HepG2 (cell line): ENCODE measurements around the gene DQX1. TPM values are rescaled to one million over a fixed set of nuclear protein-coding genes. Genes with fewer than 3 reads are reported as not detected.

Experiments used
- ATRX ChIP-seq: sonication (generic); formaldehyde crosslinking; IDR thresholded peaks from 2 replicates; pipeline ENCODE4 v1.4.0; 2020; ENCODE audit warnings: missing genetic modification reagents, borderline replicate concordance
- ZFX ChIP-seq: sonication (generic); formaldehyde crosslinking; IDR thresholded peaks from 2 replicates; pipeline ENCODE4 v1.4.0; 2020; ENCODE audit warnings: mild to moderate bottlenecking, low read depth, missing genetic modification reagents, moderate library complexity
- ZHX2 ChIP-seq, 2 experiments: sonication (generic) in 1 of 2; formaldehyde crosslinking in 1 of 2; IDR thresholded peaks; 2 replicates each; pipeline versions ENCODE4 v1.6.1 to v1.9.0; 2014 to 2022; ENCODE audit warnings: antibody characterized with exemption in 1 of 2, borderline replicate concordance in 1 of 2, inconsistent platforms in 1 of 2, low read depth in 1 of 2, missing genetic modification reagents in 1 of 2
- ZNF10 ChIP-seq: sonication (generic); formaldehyde crosslinking; IDR thresholded peaks from 2 replicates; pipeline ENCODE4 v1.4.0; 2020; ENCODE audit warnings: mild to moderate bottlenecking, low read depth, missing genetic modification reagents, borderline replicate concordance
- ZNF20 ChIP-seq: sonication (generic); formaldehyde crosslinking; IDR thresholded peaks from 2 replicates; pipeline ENCODE4 v1.4.0; 2020; ENCODE audit warnings: mild to moderate bottlenecking, moderate library complexity, missing genetic modification reagents
- ZNF318 ChIP-seq: sonication (generic); formaldehyde crosslinking; IDR thresholded peaks from 2 replicates; pipeline ENCODE4 v1.4.0; 2020; ENCODE audit warnings: mild to moderate bottlenecking, missing genetic modification reagents
- polyA plus RNA-seq, 8 experiments: library from polyadenylated mRNA; depleted of rRNA in 3 of 8; stranded (reverse) in 7 of 8; unstranded in 1 of 8; fragments of >200 nt; fragmentation: Illumina TruSeq in 4 of 8; extraction: Trizol in 4 of 8; gene quantifications; 2 replicates each; pipeline versions ENCODE4 v1.2.1 to v1.2.3, GENCODE V29; 2011 to 2016; ENCODE audit warnings: low read depth in 4 of 8, missing spikeins in 1 of 8, mixed read lengths in 1 of 8; ENCODE audit not compliant: insufficient read depth in 1 of 8
- total RNA-seq, 5 experiments: library from RNA; depleted of rRNA; stranded (reverse); fragments of >200 nt; fragmentation: Illumina TruSeq; extraction: Trizol; gene quantifications; 2 replicates each; pipeline ENCODE4 v1.2.3, GENCODE V29; 2016; ENCODE audit warnings: low read depth in 1 of 5
- TF ChIP-seq, protein P1 (sequence below): IDR thresholded peaks from 2 replicates; pipeline ENCODE4 v1.6.1; 2018; ENCODE audit warnings: missing genetic modification reagents
- TF ChIP-seq, protein P2 (sequence below): IDR thresholded peaks from 2 replicates; pipeline ENCODE4 v1.6.1; 2016; ENCODE audit warnings: control low read depth
- TF ChIP-seq, protein P3 (sequence below): sonication (generic); formaldehyde crosslinking; IDR thresholded peaks from 2 replicates; pipeline ENCODE4 v1.5.0; 2020; ENCODE audit warnings: missing genetic modification reagents

The DQX1 gene
- total and polyA plus RNA-seq, 2 of the 13 experiments (the other 11 are each of a cell fraction or from before 2014, with no cell fraction given): 27.6 to 89.8 TPM

- TF ChIP-seq ZHX2 (IDR thresholded peaks at IDR 0.05; ENCODE audit: low read depth): no peak
- no peak for TF ChIP-seq ZHX2 (CRISPR knock-in tag; IDR thresholded peaks at IDR 0.05; ENCODE audit: borderline replicate concordance)
- TF ChIP-seq, protein P1, sequence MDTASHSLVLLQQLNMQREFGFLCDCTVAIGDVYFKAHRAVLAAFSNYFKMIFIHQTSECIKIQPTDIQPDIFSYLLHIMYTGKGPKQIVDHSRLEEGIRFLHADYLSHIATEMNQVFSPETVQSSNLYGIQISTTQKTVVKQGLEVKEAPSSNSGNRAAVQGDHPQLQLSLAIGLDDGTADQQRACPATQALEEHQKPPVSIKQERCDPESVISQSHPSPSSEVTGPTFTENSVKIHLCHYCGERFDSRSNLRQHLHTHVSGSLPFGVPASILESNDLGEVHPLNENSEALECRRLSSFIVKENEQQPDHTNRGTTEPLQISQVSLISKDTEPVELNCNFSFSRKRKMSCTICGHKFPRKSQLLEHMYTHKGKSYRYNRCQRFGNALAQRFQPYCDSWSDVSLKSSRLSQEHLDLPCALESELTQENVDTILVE (CRISPR knock-in tag): peak; percentile 88
- TF ChIP-seq ATRX (CRISPR knock-in tag): no peak
- TF ChIP-seq, protein P2, sequence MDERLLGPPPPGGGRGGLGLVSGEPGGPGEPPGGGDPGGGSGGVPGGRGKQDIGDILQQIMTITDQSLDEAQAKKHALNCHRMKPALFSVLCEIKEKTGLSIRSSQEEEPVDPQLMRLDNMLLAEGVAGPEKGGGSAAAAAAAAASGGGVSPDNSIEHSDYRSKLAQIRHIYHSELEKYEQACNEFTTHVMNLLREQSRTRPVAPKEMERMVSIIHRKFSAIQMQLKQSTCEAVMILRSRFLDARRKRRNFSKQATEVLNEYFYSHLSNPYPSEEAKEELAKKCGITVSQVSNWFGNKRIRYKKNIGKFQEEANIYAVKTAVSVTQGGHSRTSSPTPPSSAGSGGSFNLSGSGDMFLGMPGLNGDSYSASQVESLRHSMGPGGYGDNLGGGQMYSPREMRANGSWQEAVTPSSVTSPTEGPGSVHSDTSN: no peak
- TF ChIP-seq ZNF10 (CRISPR knock-in tag): no peak
- peak; percentile 77; the same call in 1 of the 2 replicates for TF ChIP-seq ZFX
- TF ChIP-seq ZNF318 (CRISPR knock-in tag): no peak
- TF ChIP-seq, protein P3, sequence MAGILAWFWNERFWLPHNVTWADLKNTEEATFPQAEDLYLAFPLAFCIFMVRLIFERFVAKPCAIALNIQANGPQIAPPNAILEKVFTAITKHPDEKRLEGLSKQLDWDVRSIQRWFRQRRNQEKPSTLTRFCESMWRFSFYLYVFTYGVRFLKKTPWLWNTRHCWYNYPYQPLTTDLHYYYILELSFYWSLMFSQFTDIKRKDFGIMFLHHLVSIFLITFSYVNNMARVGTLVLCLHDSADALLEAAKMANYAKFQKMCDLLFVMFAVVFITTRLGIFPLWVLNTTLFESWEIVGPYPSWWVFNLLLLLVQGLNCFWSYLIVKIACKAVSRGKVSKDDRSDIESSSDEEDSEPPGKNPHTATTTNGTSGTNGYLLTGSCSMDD (CRISPR knock-in tag): no peak
- no peak for TF ChIP-seq ZNF20 (CRISPR knock-in tag)
These were observed 23.8 kb downstream of the DQX1 start (continued) for GRCh38 chr2:74502147-74502719.
